PC-9 (cell line): Measurements from ENCODE around the gene MON1B. TPM values are rescaled to one million over a fixed set of nuclear protein-coding genes. Genes with fewer than 3 reads are reported as not detected.
A peak's percentile ranks its signal among the peaks of the same experiment; 100 is the strongest.

ENCODE experiments used
- BruUV-seq: library from RNA; stranded (reverse); fragments of 400-500 nt; replicated peaks from 2 replicates; lab custom pipeline; 2021; lab: Mats Ljungman, UMichigan
- CTCF ChIA-PET: fragments of 300-600 bp; sonication (Branson Sonifier 250); formaldehyde crosslinking; loops from one replicate; lab custom pipeline; 2022; ENCODE audit warnings: antibody characterized with exemption; lab: Charles Lee
- POLR2A ChIA-PET: fragments of 300-600 bp; sonication (Branson Sonifier 250); formaldehyde crosslinking; loops from one replicate; lab custom pipeline; 2022; ENCODE audit warnings: antibody characterized with exemption; ENCODE audit not compliant: unreplicated experiment; lab: Charles Lee
- DNase-seq, 2 experiments: peaks; one replicate each; pipeline versions ENCODE4 v3.0.0 to v3.0.0-alpha.2; 2015 to 2022; ENCODE audit warnings: mixed read lengths in 1 of 2
- H2AFZ ChIP-seq: fragments of 200-600 bp; sonication (generic); 2 replicates; pipeline ENCODE4 v1.8.1; 2017; ENCODE audit warnings: antibody characterized with exemption
- H3F3A ChIP-seq: fragments of 200-600 bp; sonication (generic); 2 replicates; pipeline ENCODE4 v1.8.1; 2017; ENCODE audit warnings: antibody characterized with exemption, mild to moderate bottlenecking, low read depth; ENCODE audit not compliant: insufficient read depth
- H3K27ac ChIP-seq: fragments of 200-600 bp; sonication (generic); 2 replicates; pipeline ENCODE4 v1.6.1; 2016; ENCODE audit warnings: mixed run types
- H3K27me3 ChIP-seq: fragments of 200-600 bp; sonication (generic); 2 replicates; pipeline ENCODE4 v1.6.1; 2016; ENCODE audit warnings: low read depth, mixed run types; ENCODE audit not compliant: insufficient read depth
- H3K36me3 ChIP-seq: fragments of 200-600 bp; sonication (generic); 2 replicates; pipeline ENCODE4 v1.6.1; 2016; ENCODE audit warnings: low read depth, mixed run types
- H3K4me1 ChIP-seq: fragments of 200-600 bp; sonication (generic); replicated peaks from 2 replicates; pipeline ENCODE4 v1.6.1; 2016; ENCODE audit warnings: mixed run types; ENCODE audit not compliant: insufficient read depth
- H3K4me2 ChIP-seq: fragments of 200-600 bp; sonication (generic); 2 replicates; pipeline ENCODE4 v1.6.1; 2017; ENCODE audit warnings: mixed run types
- H3K4me3 ChIP-seq: fragments of 200-600 bp; sonication (generic); 2 replicates; pipeline ENCODE4 v1.6.1; 2016; ENCODE audit warnings: mixed run types
- H3K79me2 ChIP-seq: fragments of 200-600 bp; sonication (generic); 2 replicates; pipeline ENCODE4 v1.6.1; 2017; ENCODE audit warnings: low read depth, mixed run types
- H3K9me2 ChIP-seq: fragments of 200-600 bp; sonication (generic); 2 replicates; pipeline ENCODE4 v1.8.1; 2017; ENCODE audit warnings: mild to moderate bottlenecking; ENCODE audit not compliant: insufficient read depth
- H3K9me3 ChIP-seq: fragments of 200-600 bp; sonication (generic); 2 replicates; pipeline ENCODE4 v1.8.1; 2016; ENCODE audit warnings: low read depth; ENCODE audit not compliant: insufficient read depth
- H4K20me1 ChIP-seq: fragments of 200-600 bp; sonication (generic); 2 replicates; pipeline ENCODE4 v1.8.1; 2017; ENCODE audit not compliant: insufficient read depth
- CTCF ChIP-seq: fragments of 200-600 bp; sonication (generic); conservative IDR thresholded peaks from 2 replicates; pipeline ENCODE4 v1.6.1; 2017; ENCODE audit warnings: mixed run types, antibody characterized with exemption, mild to moderate bottlenecking, moderate library complexity
- EZH2 ChIP-seq: fragments of 200-600 bp; sonication (generic); IDR thresholded peaks from 2 replicates; pipeline ENCODE4 v1.8.0; 2017; ENCODE audit warnings: antibody characterized with exemption, low read depth
- intact Hi-C: fragments of 100-400 bp; cut with micrococcal nuclease; formaldehyde crosslinking; loops from one replicate; pipeline ENCODE4 v1.10.0; 2022; ENCODE audit not compliant: unreplicated experiment
- total RNA-seq: library from RNA; stranded (reverse); gene quantifications from 2 replicates; pipeline ENCODE4 v1.2.3, GENCODE V29; 2021

MON1B gene
- total RNA-seq, 1 experiment from 2014 or later: 57.2 TPM

GRCh38 chr16:77170805-77171204 lies 20.2 kb upstream of the MON1B start:
- Histone ChIP-seq H3K4me2 (no peak overlapping the region), H3K27ac (no peak overlapping the region), H3K4me3 (no peak overlapping the region), H4K20me1 (no peaks in the 10 kb centered on the region), H3K36me3 (no peaks in the 10 kb centered on the region), H3F3A (no peaks in the 10 kb centered on the region), H3K27me3 (peaks cover 39% of the 10 kb centered on the region), H2AFZ (no peak overlapping the region), H3K79me2 (no peaks in the 10 kb centered on the region), H3K9me3 (no peaks in the 10 kb centered on the region), H3K4me1 (no peaks in the 10 kb centered on the region), H3K9me2 (no peaks in the 10 kb centered on the region)
- intact Hi-C loops: loop anchor here (1.0 to 10.0 kb wide), 3 partner anchors 516 to 1976 kb away; no protein-coding TSS in a partner anchor
- TF ChIP-seq EZH2: no peak
- TF ChIP-seq CTCF: no peak
- BruUV-seq: no TSS peak
- CTCF ChIA-PET: interaction anchor here (1.2 kb wide), 1 partner anchor 1654 kb away, joined by 3 read pairs; no protein-coding TSS in a partner anchor
- POLR2A ChIA-PET: no interaction called here
- DNase-seq: no peak

GRCh38 chr16:77171745-77172635 lies 19.0 kb upstream of the MON1B start:
- Histone ChIP-seq H3K27ac (no peak overlapping the region), H3K36me3 (no peaks in the 10 kb centered on the region), H3K4me3 (no peak overlapping the region), H3K4me2 (peak overlapping the region; percentile 7), H3K9me3 (no peaks in the 10 kb centered on the region), H4K20me1 (no peaks in the 10 kb centered on the region), H3K4me1 (no peaks in the 10 kb centered on the region), H2AFZ (no peak overlapping the region), H3K9me2 (no peaks in the 10 kb centered on the region), H3K79me2 (no peaks in the 10 kb centered on the region), H3K27me3 (peaks cover 36% of the 10 kb centered on the region), H3F3A (no peaks in the 10 kb centered on the region)
- TF ChIP-seq EZH2: no peak
- TF ChIP-seq CTCF: peak; percentile 88
- CTCF ChIA-PET: interaction anchor here (0.6 to 1.2 kb wide), 4 partner anchors 790 to 1655 kb away, joined by 3 to 9 read pairs (median 4); no protein-coding TSS in a partner anchor
- peak; percentile 21 to 56 for DNase-seq
- intact Hi-C loops: loop anchor here (1.0 to 10.0 kb wide), 3 partner anchors 517 to 1977 kb away; no protein-coding TSS in a partner anchor
- POLR2A ChIA-PET: no interaction called here
- no TSS peak for BruUV-seq

- H3K9me2 ChIP-seq: no peaks in the 10 kb centered on the region
- H3K36me3 ChIP-seq: no peaks in the 10 kb centered on the region
- no peak overlapping the region for H3K27ac ChIP-seq
- intact Hi-C loops: loop anchor here (10.0 kb wide), 2 partner anchors 518 to 1978 kb away; no protein-coding TSS in a partner anchor
- no peaks in the 10 kb centered on the region for H3F3A ChIP-seq
- H3K79me2 ChIP-seq: no peaks in the 10 kb centered on the region
- no peak overlapping the region for H3K4me3 ChIP-seq
- peaks cover 26% of the 10 kb centered on the region; the same call in 1 of the 2 replicates for H3K27me3 ChIP-seq
- no peak for DNase-seq
- H2AFZ ChIP-seq: no peak overlapping the region
- no peaks in the 10 kb centered on the region for H3K4me1 ChIP-seq
- BruUV-seq: no TSS peak
- no peaks in the 10 kb centered on the region for H4K20me1 ChIP-seq
- ChIA-PET POLR2A (no interaction called here), CTCF (no interaction called here)
- no peaks in the 10 kb centered on the region for H3K9me3 ChIP-seq
- TF ChIP-seq CTCF (no peak), EZH2 (no peak)
- no peak overlapping the region for H3K4me2 ChIP-seq
These were observed 18.0 kb upstream of the MON1B start for GRCh38 chr16:77172951-77173350.
